ENCODE results near the gene FGF2. TPM values are rescaled to one million over a fixed set of nuclear protein-coding genes. Genes with fewer than 3 reads are reported as not detected.

FGF2 gene
- total RNA-seq, 1 experiment from 2014 or later: 99.0 TPM

- H2BK20ac ChIP-seq (ENCODE audit: low read depth, low read length, poor library complexity, severe bottlenecking): no peak overlapping the region
- H2BK120ac ChIP-seq (ENCODE audit: low read depth, low read length, poor library complexity, severe bottlenecking): no peak overlapping the region
- H4K91ac ChIP-seq (ENCODE audit: insufficient read length, low read depth, low read length): no peak overlapping the region
- no peaks in the 10 kb centered on the region for H3K27me3 ChIP-seq (ENCODE audit: insufficient read depth, low read length)
- no peak overlapping the region for H3T11ph ChIP-seq (ENCODE audit: low read length)
- no peak overlapping the region for H3K4me2 ChIP-seq (ENCODE audit: insufficient read depth, insufficient read length, low read length)
- no peak overlapping the region for H3K18ac ChIP-seq (ENCODE audit: insufficient read length, low read depth, low read length)
- no peaks in the 10 kb centered on the region for H3K9me3 ChIP-seq (ENCODE audit: control insufficient read depth, low read depth, low read length)
- no peak for DNase-seq
- no peaks in the 10 kb centered on the region for H4K20me1 ChIP-seq (ENCODE audit: control insufficient read depth, insufficient read depth, insufficient read length)
- H4K5ac ChIP-seq (ENCODE audit: insufficient read length, low read depth, low read length): no peak overlapping the region
- no peak overlapping the region for H4K8ac ChIP-seq (replicated peaks; ENCODE audit: insufficient read length, low read depth, low read length)
- H3K9ac ChIP-seq (ENCODE audit: extremely low read depth, insufficient read length, low read length): no peak overlapping the region
- H2BK12ac ChIP-seq (ENCODE audit: insufficient read length, low read depth, low read length): no peak overlapping the region
- H3K79me1 ChIP-seq (ENCODE audit: insufficient read depth, low read depth, low read length, poor library complexity, severe bottlenecking): peaks cover 10% of the 10 kb centered on the region
- no peak overlapping the region for H2BK15ac ChIP-seq (ENCODE audit: low read depth, low read length)
- peaks cover 63 to 72% (median 66%) of the 10 kb centered on the region in 3 experiments for H3K36me3 Mint-ChIP-seq (ENCODE audit: insufficient read depth in 1 of 3, low read depth in 3 of 3)
- H3K4me1 Mint-ChIP-seq: peaks cover 25 to 38% of the 10 kb centered on the region in 2 experiments
- no peak overlapping the region for H2BK5ac ChIP-seq (ENCODE audit: insufficient read length, low read length)
- H3K23me2 ChIP-seq (ENCODE audit: insufficient read length, low read depth, low read length, poor library complexity, severe bottlenecking): no peaks in the 10 kb centered on the region
- no peak overlapping the region for H3K56ac ChIP-seq (ENCODE audit: insufficient read length, low read depth, low read length)
- no peaks in the 10 kb centered on the region for H3K4me1 ChIP-seq (ENCODE audit: insufficient read depth, low read length)
- H3K27me3 Mint-ChIP-seq (ENCODE audit: low read depth): no peaks in the 10 kb centered on the region
- H2AFZ ChIP-seq (ENCODE audit: low read length): no peak overlapping the region
- no peak overlapping the region for H3K27ac ChIP-seq (ENCODE audit: insufficient read length, low read depth, low read length)
- peak overlapping the region in 2 of 3 experiments; percentile 10 to 30; a peak in 4 of 7 replicates for H3K27ac Mint-ChIP-seq
- H2AK5ac ChIP-seq (ENCODE audit: insufficient read length, low read length): no peak overlapping the region
- no peak overlapping the region for H3K14ac ChIP-seq (ENCODE audit: insufficient read depth, low read length)
- H3K23ac ChIP-seq (ENCODE audit: insufficient read length, low read depth, low read length): no peak overlapping the region
- TF ChIP-seq, protein P1, sequence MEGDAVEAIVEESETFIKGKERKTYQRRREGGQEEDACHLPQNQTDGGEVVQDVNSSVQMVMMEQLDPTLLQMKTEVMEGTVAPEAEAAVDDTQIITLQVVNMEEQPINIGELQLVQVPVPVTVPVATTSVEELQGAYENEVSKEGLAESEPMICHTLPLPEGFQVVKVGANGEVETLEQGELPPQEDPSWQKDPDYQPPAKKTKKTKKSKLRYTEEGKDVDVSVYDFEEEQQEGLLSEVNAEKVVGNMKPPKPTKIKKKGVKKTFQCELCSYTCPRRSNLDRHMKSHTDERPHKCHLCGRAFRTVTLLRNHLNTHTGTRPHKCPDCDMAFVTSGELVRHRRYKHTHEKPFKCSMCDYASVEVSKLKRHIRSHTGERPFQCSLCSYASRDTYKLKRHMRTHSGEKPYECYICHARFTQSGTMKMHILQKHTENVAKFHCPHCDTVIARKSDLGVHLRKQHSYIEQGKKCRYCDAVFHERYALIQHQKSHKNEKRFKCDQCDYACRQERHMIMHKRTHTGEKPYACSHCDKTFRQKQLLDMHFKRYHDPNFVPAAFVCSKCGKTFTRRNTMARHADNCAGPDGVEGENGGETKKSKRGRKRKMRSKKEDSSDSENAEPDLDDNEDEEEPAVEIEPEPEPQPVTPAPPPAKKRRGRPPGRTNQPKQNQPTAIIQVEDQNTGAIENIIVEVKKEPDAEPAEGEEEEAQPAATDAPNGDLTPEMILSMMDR (conservative IDR thresholded peaks at IDR 0.05): no peak
- H3K79me2 ChIP-seq (ENCODE audit: insufficient read depth, low read length): peaks cover 16% of the 10 kb centered on the region; the same call in 1 of the 2 replicates
- WGBS (ENCODE audit: extremely low coverage, insufficient read length, low lambda C conversion rate): no CpG with 5 or more reads among the region's 5 CpGs
- peaks cover 20 to 26% of the 10 kb centered on the region in 2 experiments for H3K9me3 Mint-ChIP-seq
- H3K4me3 Mint-ChIP-seq: no peak overlapping the region
- H3K4ac ChIP-seq (ENCODE audit: low read depth, low read length): no peak overlapping the region
These were observed 49.3 kb downstream of the FGF2 start for GRCh38 chr4:122875949-122876348.

Data from H9 (cell line).